Measurements from ENCODE around the gene SMYD3.
A peak's percentile ranks its signal among the peaks of the same experiment; 100 is the strongest.
"Not testable (repeated sequence)": the region's sequence is repeated elsewhere in the genome, so short reads cannot be mapped to it uniquely, and the experiment has no call there.

The SMYD3 gene

DNA sequence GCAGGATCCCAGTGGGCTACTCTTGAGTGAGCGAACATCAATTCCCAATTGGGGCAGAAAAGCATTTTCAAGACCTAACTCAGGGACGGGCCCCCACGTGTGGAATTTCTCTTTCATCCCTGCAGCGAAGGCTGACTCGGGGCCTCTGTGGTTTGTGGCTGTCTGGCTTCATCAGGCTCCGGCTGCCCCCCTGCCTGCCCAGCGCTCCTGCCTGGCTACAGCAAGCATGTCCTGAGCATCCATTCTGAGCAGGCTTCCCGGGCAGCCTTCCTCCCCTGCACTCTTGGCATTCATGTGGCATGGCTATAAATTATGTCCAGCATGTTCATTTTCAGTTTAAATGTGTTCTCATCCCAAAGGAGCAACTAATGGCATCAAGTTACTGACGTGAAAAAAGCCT is 764.2 kb downstream of the SMYD3 start:
- peak overlapping the region; percentile 48 for H3K27ac Mint-ChIP-seq
- H3K9me3 Mint-ChIP-seq, result peaks cover 35% of the 10 kb centered on the region
- H3K27me3 Mint-ChIP-seq (ENCODE audit: low read depth, poor library complexity), result peaks cover 7% of the 10 kb centered on the region
- H3K4me3 Mint-ChIP-seq, result peak overlapping the region; percentile 30
- TF ChIP-seq, protein P1, sequence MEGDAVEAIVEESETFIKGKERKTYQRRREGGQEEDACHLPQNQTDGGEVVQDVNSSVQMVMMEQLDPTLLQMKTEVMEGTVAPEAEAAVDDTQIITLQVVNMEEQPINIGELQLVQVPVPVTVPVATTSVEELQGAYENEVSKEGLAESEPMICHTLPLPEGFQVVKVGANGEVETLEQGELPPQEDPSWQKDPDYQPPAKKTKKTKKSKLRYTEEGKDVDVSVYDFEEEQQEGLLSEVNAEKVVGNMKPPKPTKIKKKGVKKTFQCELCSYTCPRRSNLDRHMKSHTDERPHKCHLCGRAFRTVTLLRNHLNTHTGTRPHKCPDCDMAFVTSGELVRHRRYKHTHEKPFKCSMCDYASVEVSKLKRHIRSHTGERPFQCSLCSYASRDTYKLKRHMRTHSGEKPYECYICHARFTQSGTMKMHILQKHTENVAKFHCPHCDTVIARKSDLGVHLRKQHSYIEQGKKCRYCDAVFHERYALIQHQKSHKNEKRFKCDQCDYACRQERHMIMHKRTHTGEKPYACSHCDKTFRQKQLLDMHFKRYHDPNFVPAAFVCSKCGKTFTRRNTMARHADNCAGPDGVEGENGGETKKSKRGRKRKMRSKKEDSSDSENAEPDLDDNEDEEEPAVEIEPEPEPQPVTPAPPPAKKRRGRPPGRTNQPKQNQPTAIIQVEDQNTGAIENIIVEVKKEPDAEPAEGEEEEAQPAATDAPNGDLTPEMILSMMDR (IDR thresholded peaks at IDR 0.05), result no peak
- H3K4me1 Mint-ChIP-seq, result peaks cover 26% of the 10 kb centered on the region
- peak; percentile 50 for DNase-seq
- H3K36me3 Mint-ChIP-seq (ENCODE audit: low read depth), result peaks cover 28% of the 10 kb centered on the region

DNA sequence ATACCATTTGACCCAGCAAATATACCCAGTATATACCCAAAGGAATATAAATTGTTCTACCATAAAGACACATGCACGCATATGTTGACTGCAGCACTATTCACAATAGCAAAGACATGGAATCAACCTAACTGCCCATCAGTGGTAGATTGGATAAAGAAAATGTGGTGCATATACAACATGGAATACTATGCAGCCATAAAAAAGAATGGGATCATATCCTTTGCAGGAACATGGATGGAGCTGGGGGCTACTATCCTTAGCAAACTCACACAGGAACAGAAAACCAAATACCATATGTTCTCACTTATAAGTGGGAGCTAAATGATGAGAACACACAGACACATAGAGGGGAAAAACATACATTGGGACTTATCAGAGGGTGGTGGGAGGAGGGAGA is 766.7 kb downstream of the SMYD3 start:
- not testable (repeated sequence) for H3K4me3 Mint-ChIP-seq; H3K27ac Mint-ChIP-seq; H3K27me3 Mint-ChIP-seq (ENCODE audit: low read depth, poor library complexity); DNase-seq; H3K36me3 Mint-ChIP-seq (ENCODE audit: low read depth)
- H3K4me1 Mint-ChIP-seq, result peaks cover 26% of the 10 kb centered on the region
- H3K9me3 Mint-ChIP-seq, result peaks cover 12% of the 10 kb centered on the region

DNA sequence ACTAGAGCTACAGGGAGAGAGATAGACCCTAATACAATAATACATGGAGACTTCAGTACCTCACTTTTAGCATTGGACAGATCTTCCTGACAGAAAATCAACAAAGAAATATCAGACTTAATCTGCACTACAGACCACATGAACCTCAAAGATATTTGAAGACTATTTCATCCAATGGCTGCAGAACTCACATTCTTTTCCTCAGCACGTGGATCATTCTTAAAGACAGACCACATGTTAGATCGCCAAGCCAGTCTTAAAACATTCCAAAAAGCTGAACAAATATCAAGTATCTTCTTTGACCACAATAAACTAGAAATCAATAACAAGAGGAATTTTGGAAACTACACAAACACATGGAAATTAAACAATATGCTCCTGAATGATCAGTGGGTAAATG is 776.3 kb downstream of the SMYD3 start:
- peaks cover 70% of the 10 kb centered on the region for H3K9me3 Mint-ChIP-seq
- no peak overlapping the region for H3K27ac Mint-ChIP-seq
- TF ChIP-seq, protein P1 (IDR thresholded peaks at IDR 0.05), result no peak
- H3K4me1 Mint-ChIP-seq, result no peaks in the 10 kb centered on the region
- peaks cover 3% of the 10 kb centered on the region for H3K27me3 Mint-ChIP-seq (ENCODE audit: low read depth, poor library complexity)
- no peak for DNase-seq
- no peak overlapping the region for H3K4me3 Mint-ChIP-seq
- H3K36me3 Mint-ChIP-seq (ENCODE audit: low read depth), result peaks cover 40% of the 10 kb centered on the region

DNA sequence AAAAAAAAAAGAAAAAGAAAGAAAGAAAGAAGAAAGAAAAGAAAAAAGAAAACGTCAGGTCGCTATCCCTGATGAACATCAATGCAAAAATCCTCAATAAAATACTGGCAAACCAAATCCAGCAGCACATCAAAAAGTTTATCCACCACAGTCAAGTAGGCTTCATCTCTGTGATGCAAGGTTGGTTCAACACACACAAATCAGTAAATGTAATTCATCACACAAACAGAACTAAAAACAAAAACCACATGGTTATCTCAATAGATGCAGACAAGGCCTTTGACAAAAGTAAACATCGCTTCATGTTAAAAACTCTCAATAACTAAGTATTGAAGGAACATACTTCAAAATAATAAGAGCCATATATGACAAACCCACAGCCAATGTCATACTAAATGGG is 779.0 kb downstream of the SMYD3 start:
- Mint-ChIP-seq H3K36me3 (ENCODE audit: low read depth) (peaks cover 51% of the 10 kb centered on the region), H3K9me3 (peaks cover 85% of the 10 kb centered on the region)
- H3K4me3 Mint-ChIP-seq; DNase-seq; H3K4me1 Mint-ChIP-seq; H3K27ac Mint-ChIP-seq; H3K27me3 Mint-ChIP-seq (ENCODE audit: low read depth, poor library complexity): not testable (repeated sequence)

DNA sequence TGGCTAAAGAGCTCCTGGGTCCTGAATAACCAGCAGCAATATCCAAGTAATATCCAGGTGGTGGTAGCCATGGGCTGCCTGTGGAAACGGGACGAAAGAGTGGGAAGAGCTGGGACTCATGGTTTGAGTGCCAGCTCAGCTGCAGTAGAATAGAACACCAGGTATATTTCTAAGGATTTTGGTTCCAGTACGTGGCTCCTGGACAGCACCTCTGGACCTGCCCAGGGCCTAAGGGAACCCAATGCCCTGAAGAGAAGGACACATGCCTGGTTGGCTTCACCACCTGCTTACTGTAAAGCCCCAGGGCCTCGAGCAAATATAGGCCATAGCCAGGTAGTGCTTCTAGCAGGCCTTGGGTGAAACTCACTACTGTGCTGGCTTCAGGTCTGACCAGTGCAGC is 785.6 kb downstream of the SMYD3 start:
- Mint-ChIP-seq H3K4me3 (no peak overlapping the region), H3K27me3 (ENCODE audit: low read depth, poor library complexity) (no peaks in the 10 kb centered on the region), H3K4me1 (no peaks in the 10 kb centered on the region), H3K36me3 (ENCODE audit: low read depth) (peaks cover 16% of the 10 kb centered on the region), H3K9me3 (peaks cover 27% of the 10 kb centered on the region), H3K27ac (no peak overlapping the region)
- DNase-seq, result no peak
- TF ChIP-seq, protein P1 (IDR thresholded peaks at IDR 0.05), result no peak

DNA sequence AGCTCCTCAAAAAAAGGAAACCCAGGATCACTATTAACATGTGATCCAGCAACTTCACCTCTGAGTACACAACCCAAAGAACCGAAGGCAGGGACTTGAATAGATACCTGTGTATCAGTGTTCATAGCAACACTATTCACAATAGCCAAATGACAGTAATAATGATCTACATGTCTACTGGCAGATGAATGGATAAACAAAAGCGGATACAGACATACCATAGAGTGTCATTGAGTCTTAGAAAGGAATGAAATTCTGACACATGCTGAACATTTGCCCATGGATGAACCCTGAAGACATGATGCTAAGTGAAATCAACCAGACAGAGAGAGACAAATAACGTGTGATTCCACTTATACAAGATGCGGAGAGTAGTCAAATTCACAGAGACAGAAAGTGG is 788.1 kb downstream of the SMYD3 start:
- no peak overlapping the region for H3K27ac Mint-ChIP-seq
- DNase-seq, result no peak
- H3K4me1 Mint-ChIP-seq, result peaks cover 17% of the 10 kb centered on the region
- no peak overlapping the region for H3K4me3 Mint-ChIP-seq
- TF ChIP-seq, protein P1 (IDR thresholded peaks at IDR 0.05), result no peak
- no peaks in the 10 kb centered on the region for H3K36me3 Mint-ChIP-seq (ENCODE audit: low read depth)
- H3K9me3 Mint-ChIP-seq, result peaks cover 4% of the 10 kb centered on the region
- H3K27me3 Mint-ChIP-seq (ENCODE audit: low read depth, poor library complexity), result peaks cover 8% of the 10 kb centered on the region

DNA sequence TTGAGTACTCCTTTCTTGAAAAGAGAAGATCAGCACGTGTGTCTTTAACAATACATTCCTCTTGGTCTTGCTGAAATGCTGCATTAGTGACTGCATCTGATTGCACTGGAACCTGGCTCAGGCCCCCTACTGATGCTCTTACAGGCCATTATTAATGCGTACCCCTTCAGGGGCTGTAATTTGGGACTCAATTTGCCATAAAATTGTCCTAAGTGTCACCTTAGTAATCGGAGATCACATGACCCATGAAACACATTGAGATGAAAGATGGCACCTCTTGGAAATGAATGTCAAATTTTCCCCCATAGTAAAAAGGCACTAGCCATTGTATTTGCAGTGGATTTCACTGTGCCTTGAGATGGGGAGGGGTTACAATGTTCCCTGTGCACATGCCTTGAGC is 789.0 kb downstream of the SMYD3 start:
- peaks cover 17% of the 10 kb centered on the region for H3K4me1 Mint-ChIP-seq
- no peak overlapping the region for H3K4me3 Mint-ChIP-seq
- no peak overlapping the region for H3K27ac Mint-ChIP-seq
- no peaks in the 10 kb centered on the region for H3K36me3 Mint-ChIP-seq (ENCODE audit: low read depth)
- peaks cover 13% of the 10 kb centered on the region for H3K27me3 Mint-ChIP-seq (ENCODE audit: low read depth, poor library complexity)
- peaks cover under 1% of the 10 kb centered on the region for H3K9me3 Mint-ChIP-seq
- TF ChIP-seq, protein P1 (IDR thresholded peaks at IDR 0.05), result no peak
- no peak for DNase-seq

Data from nephron progenitor cell (in vitro differentiated cells).